Endothelial cell of umbilical vein (primary cell): ENCODE results near the gene COL7A1. TPM values are rescaled to one million over a fixed set of nuclear protein-coding genes. Genes with fewer than 3 reads are reported as not detected.

Experiments
- BruUV-seq: library from RNA; stranded (reverse); fragments of 400-500 nt; replicated peaks from 2 replicates; lab custom pipeline; 2021; lab: Mats Ljungman, UMichigan
- CTCF ChIA-PET: fragments of 300-600, 350-600 bp; sonication (Branson Sonifier 250); formaldehyde crosslinking; loops from one replicate; lab custom pipeline; 2021; ENCODE audit warnings: antibody characterized with exemption, inconsistent platforms; lab: Charles Lee
- POLR2A ChIA-PET: fragments of 300-600, 350-600 bp; sonication (Branson Sonifier 250); formaldehyde crosslinking; loops from one replicate; lab custom pipeline; 2021; ENCODE audit warnings: antibody characterized with exemption, inconsistent platforms; lab: Charles Lee
- DNase-seq: peaks from one replicate; pipeline ENCODE4 v3.0.0-alpha.2; 2011; ENCODE audit warnings: low read depth, low spot score
- FAIRE-seq: peaks from 2 replicates; lab custom pipeline; 2011; peaks lifted over from hg19 to GRCh38; lab: Jason Lieb, UNC
- H2AFZ ChIP-seq: 2 replicates; pipeline ENCODE4 v1.6.0; 2012; ENCODE audit warnings: low read depth, low read length, control low read depth, inconsistent platforms
- H3K27ac ChIP-seq: 2 replicates; pipeline ENCODE4 v1.5.1; 2011; ENCODE audit warnings: low read depth, mild to moderate bottlenecking, control low read depth, low read length, moderate library complexity; ENCODE audit not compliant: insufficient read depth
- H3K27me3 ChIP-seq, 2 experiments: 2 replicates each; pipeline versions ENCODE4 v1.6.0 to v1.6.1; 2011; ENCODE audit warnings: low read length in 2 of 2, mixed read lengths in 1 of 2; ENCODE audit not compliant: control insufficient read depth in 2 of 2, insufficient read depth in 2 of 2
- H3K36me3 ChIP-seq, 2 experiments: 2 replicates in 1 of 2; 3 replicates in 1 of 2; pipeline ENCODE4 v1.5.1; 2011; ENCODE audit warnings: low read length in 2 of 2, mild to moderate bottlenecking in 1 of 2, moderate library complexity in 1 of 2; ENCODE audit not compliant: control insufficient read depth in 2 of 2, insufficient read depth in 2 of 2; ENCODE audit errors: extremely low read depth in 1 of 2
- H3K4me1 ChIP-seq: 3 replicates; pipeline ENCODE4 v1.5.1; 2011; ENCODE audit warnings: mild to moderate bottlenecking, low read length; ENCODE audit not compliant: control insufficient read depth, insufficient read depth; ENCODE audit errors: extremely low read depth
- H3K4me2 ChIP-seq: 2 replicates; pipeline ENCODE4 v1.6.1; 2011; ENCODE audit warnings: low read length, control low read depth, mixed read lengths; ENCODE audit not compliant: insufficient read depth
- H3K4me3 ChIP-seq, 3 experiments: fragments of 200-600 bp in 1 of 3; sonication (generic), shearing (Covaris generic) in 1 of 3; replicated peaks in 1 of 3; 2 replicates each; pipeline ENCODE4 v1.5.1; 2011 to 2016; ENCODE audit warnings: control low read depth in 3 of 3, low read length in 3 of 3, mild to moderate bottlenecking in 2 of 3, inconsistent platforms in 1 of 3, low read depth in 1 of 3, moderate library complexity in 1 of 3; ENCODE audit not compliant: insufficient read depth in 1 of 3
- H3K79me2 ChIP-seq: 2 replicates; pipeline ENCODE4 v1.6.0; 2012; ENCODE audit warnings: low read length, inconsistent platforms; ENCODE audit not compliant: control insufficient read depth, insufficient read depth
- H3K9ac ChIP-seq: replicated peaks from 2 replicates; pipeline ENCODE3; 2011; ENCODE audit warnings: low read length, control low read depth; ENCODE audit not compliant: insufficient read depth; ENCODE audit errors: extremely low read depth
- H3K9me1 ChIP-seq: replicated peaks from 3 replicates; pipeline ENCODE4 v1.6.0; 2011; ENCODE audit warnings: mild to moderate bottlenecking, low read length; ENCODE audit not compliant: control insufficient read depth, insufficient read depth; ENCODE audit errors: extremely low read depth
- H3K9me3 ChIP-seq: replicated peaks from 2 replicates; pipeline ENCODE4 v1.5.1; 2012; ENCODE audit warnings: low read length, inconsistent platforms; ENCODE audit not compliant: control insufficient read depth, insufficient read depth
- H4K20me1 ChIP-seq: replicated peaks from 2 replicates; pipeline ENCODE3; 2011; ENCODE audit warnings: mild to moderate bottlenecking, low read length; ENCODE audit not compliant: control insufficient read depth, insufficient read depth; ENCODE audit errors: extremely low read depth
- CTCF ChIP-seq, 2 donors: IDR thresholded peaks; 1 replicate in 1 of 2; 2 replicates in 1 of 2; pipeline ENCODE4 v1.5.1; 2011; ENCODE audit warnings: low read length in 2 of 2, mild to moderate bottlenecking in 2 of 2, moderate library complexity in 2 of 2, control low read depth in 1 of 2, inconsistent platforms in 1 of 2, low read depth in 1 of 2; ENCODE audit not compliant: insufficient read depth in 1 of 2; ENCODE audit errors: extremely low read depth in 1 of 2
- EZH2 ChIP-seq: IDR thresholded peaks from 2 replicates; pipeline ENCODE4 v1.6.1; 2012; ENCODE audit warnings: borderline replicate concordance, low read depth, mild to moderate bottlenecking, moderate library complexity, low read length, inconsistent platforms; ENCODE audit not compliant: severe bottlenecking
- FOS ChIP-seq: IDR thresholded peaks from 2 replicates; pipeline ENCODE4 v1.6.1; 2011; ENCODE audit warnings: mild to moderate bottlenecking, low read length, moderate library complexity, borderline replicate concordance; ENCODE audit not compliant: insufficient read depth
- GATA2 ChIP-seq: IDR thresholded peaks from 2 replicates; pipeline ENCODE4 v1.7.0; 2011; ENCODE audit warnings: low read depth, mild to moderate bottlenecking, moderate library complexity, mixed read lengths, low read length; ENCODE audit not compliant: insufficient read length, insufficient read depth
- JUN ChIP-seq: IDR thresholded peaks from 2 replicates; pipeline ENCODE4 v1.6.1; 2011; ENCODE audit warnings: borderline replicate concordance, low read depth; ENCODE audit not compliant: insufficient read length, insufficient read depth
- MYC ChIP-seq: IDR thresholded peaks from one replicate; pipeline ENCODE4 v1.6.1; 2011; ENCODE audit warnings: mild to moderate bottlenecking, low read depth, low read length
- POLR2A ChIP-seq: IDR thresholded peaks from 2 replicates; pipeline ENCODE4 v1.6.1; 2012; ENCODE audit warnings: low read depth, mild to moderate bottlenecking, control low read depth, low read length
- POLR2AphosphoS5 ChIP-seq: IDR thresholded peaks from 2 replicates; pipeline ENCODE4 v1.6.1; 2012; ENCODE audit warnings: low read depth, mild to moderate bottlenecking, control low read depth, low read length, moderate library complexity; ENCODE audit not compliant: insufficient read depth
- dilution Hi-C: fragments of 300-500 bp; cut with MboI; formaldehyde crosslinking; loops from one replicate; pipeline ENCODE4 v1.15.0; 2019; ENCODE audit warnings: low sequenced_read_pairs; ENCODE audit not compliant: extremely low pct_ligation_motif_present
- intact Hi-C: fragments of 100-400 bp; cut with micrococcal nuclease; formaldehyde crosslinking; loops from one replicate; pipeline ENCODE4 v1.10.0; 2022
- polyA plus RNA-seq, 4 experiments: library from polyadenylated mRNA; depleted of rRNA in 3 of 4; stranded (reverse) in 3 of 4; unstranded in 1 of 4; fragments of >200 nt; gene quantifications; 2 replicates each; pipeline versions ENCODE4 v1.2.1 to v1.2.3, GENCODE V29; 2011 to 2012; ENCODE audit warnings: missing spikeins in 1 of 4
- total RNA-seq: library from RNA; stranded (reverse); gene quantifications from 2 replicates; pipeline ENCODE4 v1.2.3, GENCODE V29; 2021
- TF ChIP-seq, protein P1 (sequence below): IDR thresholded peaks from 2 replicates; pipeline ENCODE4 v1.6.1; 2011; ENCODE audit not compliant: insufficient read depth, insufficient read length

COL7A1 gene
- total and polyA plus RNA-seq, 2 donors (not counting 3 experiments of a cell fraction or from before 2014, with no cell fraction given), result 0.55 to 1.9 TPM

- dilution Hi-C loops, result no loop called here
- H3K79me2 ChIP-seq, result no peaks in the 10 kb centered on the region
- no TSS peak for BruUV-seq
- H2AFZ ChIP-seq, result no peak overlapping the region
- H3K36me3 ChIP-seq, result no peaks in the 10 kb centered on the region
- no peak overlapping the region for H3K27ac ChIP-seq
- ChIA-PET POLR2A (no interaction called here), CTCF (interaction anchor here (1.1 to 2.2 kb wide), 3 partner anchors 9 to 131 kb away, joined by 3 to 10 read pairs (median 3); no protein-coding TSS in a partner anchor)
- no peak for DNase-seq
- H4K20me1 ChIP-seq, result no peaks in the 10 kb centered on the region
- peaks cover 13% of the 10 kb centered on the region for H3K4me1 ChIP-seq
- no peak overlapping the region for H3K9ac ChIP-seq
- H3K4me3 ChIP-seq, result no peak overlapping the region
- H3K4me2 ChIP-seq, result no peak overlapping the region
- no peak for FAIRE-seq
- no peaks in the 10 kb centered on the region for H3K27me3 ChIP-seq
- TF ChIP-seq POLR2AphosphoS5 (no peak), POLR2A (no peak), FOS (no peak), JUN (no peak), GATA2 (no peak)
- TF ChIP-seq, protein P1, sequence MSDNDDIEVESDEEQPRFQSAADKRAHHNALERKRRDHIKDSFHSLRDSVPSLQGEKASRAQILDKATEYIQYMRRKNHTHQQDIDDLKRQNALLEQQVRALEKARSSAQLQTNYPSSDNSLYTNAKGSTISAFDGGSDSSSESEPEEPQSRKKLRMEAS, result no peak
- no peaks in the 10 kb centered on the region for H3K9me3 ChIP-seq
- H3K9me1 ChIP-seq, result no peaks in the 10 kb centered on the region
- intact Hi-C loops, result no loop called here
These were observed 28.0 kb downstream of the COL7A1 start for GRCh38 chr3:48567090-48567489.

DNA sequence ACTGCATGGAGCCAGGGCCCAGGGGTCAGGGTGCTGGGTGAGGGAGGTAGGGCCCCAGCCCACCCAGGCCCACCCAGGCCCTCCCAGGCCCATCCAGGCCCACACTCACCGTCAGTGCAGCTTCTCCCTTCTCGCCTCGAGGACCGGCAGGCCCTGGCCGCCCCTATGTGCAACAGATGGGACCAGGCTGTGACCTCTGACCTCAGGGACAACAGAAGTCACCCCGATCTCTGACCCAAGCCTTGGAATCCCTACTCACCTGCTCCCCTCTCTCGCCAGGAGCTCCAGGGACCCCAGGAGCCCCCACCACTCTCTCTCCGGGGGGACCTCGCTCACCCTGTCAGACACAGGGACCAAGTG is 28.7 kb downstream of the COL7A1 start:
- H3K4me1 ChIP-seq, result peaks cover 13% of the 10 kb centered on the region
- BruUV-seq, result no TSS peak

More for the DNA sequence above, 28.7 kb downstream of the COL7A1 start:
- Histone ChIP-seq H2AFZ (no peak overlapping the region), H4K20me1 (no peaks in the 10 kb centered on the region), H3K9me1 (no peaks in the 10 kb centered on the region), H3K4me2 (no peak overlapping the region), H3K79me2 (no peaks in the 10 kb centered on the region), H3K36me3 (no peaks in the 10 kb centered on the region), H3K9ac (no peak overlapping the region), H3K4me3 (no peak overlapping the region), H3K27me3 (no peaks in the 10 kb centered on the region), H3K9me3 (no peaks in the 10 kb centered on the region), H3K27ac (no peak overlapping the region)
- dilution Hi-C loops, result no loop called here
- intact Hi-C loops, result no loop called here
- no peak for DNase-seq
- FAIRE-seq, result no peak
- CTCF ChIA-PET, result interaction anchor here (1.0 to 2.2 kb wide), 3 partner anchors 8 to 43 kb away, joined by 3 to 10 read pairs (median 3); partner anchors contain the start of gene UQCRC1
- POLR2A ChIA-PET, result no interaction called here
- TF ChIP-seq GATA2 (no peak), POLR2A (no peak), FOS (no peak), CTCF (IDR thresholded peaks at IDR 0.05; ENCODE audit: extremely low read depth in 1 of 2, insufficient read depth in 1 of 2, low read depth in 1 of 2, low read length in 2 of 2) (no peak), EZH2 (no peak), MYC (no peak), POLR2AphosphoS5 (no peak)
- TF ChIP-seq, protein P1, result no peak
